H9 (cell line): ENCODE results near the gene NDUFV3. TPM values are rescaled to one million over a fixed set of nuclear protein-coding genes. Genes with fewer than 3 reads are reported as not detected.

ENCODE experiments used
- DNase-seq: peaks from one replicate; pipeline ENCODE4 v3.0.0-alpha.2; 2017
- H2AFZ ChIP-seq: one replicate; pipeline ENCODE4 v1.6.1; 2013; ENCODE audit warnings: mild to moderate bottlenecking, low read length, control low read depth, moderate library complexity
- H2AK5ac ChIP-seq: 2 replicates; pipeline ENCODE4 v1.6.1; 2013; ENCODE audit warnings: low read length, control low read depth, mixed read lengths; ENCODE audit not compliant: insufficient read length
- H2BK120ac ChIP-seq: one replicate; pipeline ENCODE4 v1.6.1; 2013; ENCODE audit warnings: low read depth, mild to moderate bottlenecking, low read length, control low read depth, inconsistent platforms; ENCODE audit not compliant: poor library complexity, severe bottlenecking
- H2BK12ac ChIP-seq: 2 replicates; pipeline ENCODE4 v1.6.1; 2013; ENCODE audit warnings: low read length, control low read depth, mixed read lengths, low read depth; ENCODE audit not compliant: insufficient read length
- H2BK15ac ChIP-seq: 2 replicates; pipeline ENCODE4 v1.6.1; 2013; ENCODE audit warnings: low read depth, low read length, control low read depth
- H2BK20ac ChIP-seq: one replicate; pipeline ENCODE4 v1.6.1; 2013; ENCODE audit warnings: low read depth, mild to moderate bottlenecking, low read length, control low read depth, inconsistent platforms; ENCODE audit not compliant: poor library complexity, severe bottlenecking
- H2BK5ac ChIP-seq: 2 replicates; pipeline ENCODE4 v1.6.1; 2013; ENCODE audit warnings: low read length, control low read depth, mixed read lengths; ENCODE audit not compliant: insufficient read length
- H3K14ac ChIP-seq: 2 replicates; pipeline ENCODE4 v1.6.1; 2013; ENCODE audit warnings: low read length, control low read depth; ENCODE audit not compliant: insufficient read depth
- H3K18ac ChIP-seq: 2 replicates; pipeline ENCODE4 v1.6.1; 2013; ENCODE audit warnings: low read depth, mild to moderate bottlenecking, mixed read lengths, low read length, control low read depth; ENCODE audit not compliant: insufficient read length
- H3K23ac ChIP-seq: 2 replicates; pipeline ENCODE4 v1.6.1; 2013; ENCODE audit warnings: low read length, control low read depth, mixed read lengths, low read depth; ENCODE audit not compliant: insufficient read length
- H3K23me2 ChIP-seq: 2 replicates; pipeline ENCODE4 v1.6.1; 2013; ENCODE audit warnings: low read depth, mild to moderate bottlenecking, mixed read lengths, low read length, control low read depth; ENCODE audit not compliant: insufficient read length, poor library complexity, severe bottlenecking
- H3K27ac ChIP-seq: 2 replicates; pipeline ENCODE4 v1.5.1; 2013; ENCODE audit warnings: low read length, control low read depth, mixed read lengths, low read depth; ENCODE audit not compliant: insufficient read length
- H3K27me3 ChIP-seq: 2 replicates; pipeline ENCODE4 v1.6.1; 2013; ENCODE audit warnings: low read length, control low read depth, inconsistent platforms; ENCODE audit not compliant: insufficient read depth
- H3K4ac ChIP-seq: 2 replicates; pipeline ENCODE4 v1.6.1; 2013; ENCODE audit warnings: low read depth, mild to moderate bottlenecking, control low read depth, inconsistent platforms, low read length, moderate library complexity
- H3K4me1 ChIP-seq: 2 replicates; pipeline ENCODE4 v1.6.1; 2013; ENCODE audit warnings: low read length, control low read depth, inconsistent platforms; ENCODE audit not compliant: insufficient read depth
- H3K4me2 ChIP-seq: 2 replicates; pipeline ENCODE4 v1.6.1; 2013; ENCODE audit warnings: low read length, control low read depth, mixed read lengths; ENCODE audit not compliant: insufficient read length, insufficient read depth
- H3K56ac ChIP-seq: 2 replicates; pipeline ENCODE4 v1.6.1; 2013; ENCODE audit warnings: low read depth, mild to moderate bottlenecking, mixed read lengths, low read length, control low read depth; ENCODE audit not compliant: insufficient read length
- H3K79me1 ChIP-seq: 2 replicates; pipeline ENCODE4 v1.6.1; 2013; ENCODE audit warnings: low read depth, mild to moderate bottlenecking, moderate library complexity, low read length, control low read depth, inconsistent platforms; ENCODE audit not compliant: insufficient read depth, poor library complexity, severe bottlenecking
- H3K79me2 ChIP-seq: 2 replicates; pipeline ENCODE4 v1.6.1; 2013; ENCODE audit warnings: low read length, control low read depth, inconsistent platforms; ENCODE audit not compliant: insufficient read depth
- H3K9ac ChIP-seq: 2 replicates; pipeline ENCODE4 v1.6.1; 2013; ENCODE audit warnings: low read length, control low read depth, mixed read lengths; ENCODE audit not compliant: insufficient read length; ENCODE audit errors: extremely low read depth
- H3K9me3 ChIP-seq: one replicate; pipeline ENCODE4 v1.6.1; 2013; ENCODE audit warnings: low read depth, low read length, inconsistent platforms; ENCODE audit not compliant: control insufficient read depth
- H3T11ph ChIP-seq: one replicate; pipeline ENCODE4 v1.6.1; 2013; ENCODE audit warnings: mild to moderate bottlenecking, low read length, control low read depth, inconsistent platforms
- H4K20me1 ChIP-seq: one replicate; pipeline ENCODE4 v1.6.1; 2013; ENCODE audit not compliant: control insufficient read depth, insufficient read length, insufficient read depth
- H4K5ac ChIP-seq: 2 replicates; pipeline ENCODE4 v1.6.1; 2013; ENCODE audit warnings: low read depth, mild to moderate bottlenecking, mixed read lengths, low read length, control low read depth; ENCODE audit not compliant: insufficient read length
- H4K8ac ChIP-seq: replicated peaks from 2 replicates; pipeline ENCODE4 v1.6.1; 2013; ENCODE audit warnings: low read length, control low read depth, mixed read lengths, low read depth; ENCODE audit not compliant: insufficient read length
- H4K91ac ChIP-seq: 2 replicates; pipeline ENCODE4 v1.6.1; 2013; ENCODE audit warnings: low read depth, mild to moderate bottlenecking, moderate library complexity, mixed read lengths, low read length, control low read depth; ENCODE audit not compliant: insufficient read length
- H3K27ac Mint-ChIP-seq, 3 experiments: 2 replicates in 2 of 3; 3 replicates in 1 of 3; pipeline ENCODE4 v1.8.0; 2020 to 2021; ENCODE audit warnings: mixed read lengths in 3 of 3, mild to moderate bottlenecking in 1 of 3, moderate library complexity in 1 of 3
- H3K27me3 Mint-ChIP-seq: 2 replicates; pipeline ENCODE4 v1.8.0; 2021; ENCODE audit warnings: low read depth, mild to moderate bottlenecking, moderate library complexity, mixed read lengths
- H3K36me3 Mint-ChIP-seq, 3 experiments: 2 replicates in 2 of 3; 3 replicates in 1 of 3; pipeline ENCODE4 v1.8.0; 2020 to 2021; ENCODE audit warnings: low read depth in 3 of 3, mixed read lengths in 3 of 3; ENCODE audit not compliant: insufficient read depth in 1 of 3
- H3K4me1 Mint-ChIP-seq, 2 experiments: 2 replicates each; pipeline ENCODE4 v1.8.0; 2020; ENCODE audit warnings: mixed read lengths in 2 of 2
- H3K4me3 Mint-ChIP-seq, 2 experiments: 2 replicates in 1 of 2; 3 replicates in 1 of 2; pipeline ENCODE4 v1.8.0; 2020 to 2021; ENCODE audit warnings: mild to moderate bottlenecking in 2 of 2, mixed read lengths in 2 of 2, moderate library complexity in 1 of 2
- H3K9me3 Mint-ChIP-seq, 2 experiments: 2 replicates in 1 of 2; 3 replicates in 1 of 2; pipeline ENCODE4 v1.8.0; 2020; ENCODE audit warnings: mild to moderate bottlenecking in 2 of 2, mixed read lengths in 2 of 2, moderate library complexity in 1 of 2
- WGBS: extraction: QIAGEN DNeasy Blood & Tissue Kit; methylation state at CpG from one replicate; pipeline ENCODE4 v1.1.7; 2013; ENCODE audit warnings: missing lambda C conversion rate, low lambda C conversion rate, mixed read lengths; ENCODE audit not compliant: insufficient read length; ENCODE audit errors: extremely low coverage; 5-methylcytosine and 5-hydroxymethylcytosine counted together
- total RNA-seq: library from RNA; stranded (reverse); gene quantifications from 2 replicates; pipeline ENCODE4 v1.2.1, GENCODE V29; 2021
- TF ChIP-seq, protein P1 (sequence below): fragments of 200-600 bp; sonication (generic); conservative IDR thresholded peaks from 3 replicates; pipeline ENCODE4 v1.8.0; 2021; ENCODE audit warnings: antibody characterized with exemption, mild to moderate bottlenecking

The NDUFV3 gene
- total RNA-seq, 1 experiment from 2014 or later = 35.6 TPM

DNA sequence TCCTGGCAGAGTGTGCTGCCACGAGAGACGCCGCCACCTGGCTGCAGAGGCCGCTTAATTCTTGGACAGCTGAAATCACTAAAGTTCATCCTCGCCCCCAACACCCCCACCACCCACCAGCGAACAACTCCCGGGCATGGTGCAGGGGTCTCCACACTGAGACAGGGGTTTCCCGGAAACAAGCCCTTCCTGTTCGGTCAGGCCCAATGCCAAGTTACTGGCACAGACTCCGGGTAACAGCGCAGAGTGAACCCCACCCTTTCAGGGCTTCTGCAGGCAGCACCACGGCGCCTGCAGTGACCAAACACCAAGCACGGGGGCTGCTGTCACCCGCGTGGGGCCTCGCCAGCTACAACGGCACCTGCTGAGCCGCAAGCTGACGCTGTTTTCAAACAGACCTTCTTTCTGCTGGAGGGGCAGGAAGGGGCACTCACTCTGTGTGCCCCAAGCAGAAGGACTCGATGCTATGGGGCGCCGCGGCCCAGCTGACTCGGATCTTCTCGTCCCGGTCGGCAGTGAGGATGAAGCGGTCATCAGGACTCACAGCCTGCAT, 31.2 kb upstream of the NDUFV3 start:
- no peak overlapping the region for H3K27ac ChIP-seq
- H3K14ac ChIP-seq = no peak overlapping the region

More for the DNA sequence above, 31.2 kb upstream of the NDUFV3 start:
- H4K8ac ChIP-seq = no peak overlapping the region
- H2BK5ac ChIP-seq = no peak overlapping the region
- H3K36me3 Mint-ChIP-seq = peaks cover 39 to 80% (median 78%) of the 10 kb centered on the region in 3 experiments
- no peak overlapping the region for H2BK120ac ChIP-seq
- no peak overlapping the region for H2BK20ac ChIP-seq
- no peak overlapping the region for H3K4me2 ChIP-seq
- no peaks in the 10 kb centered on the region; the same call in 1 of the 2 replicates for H3K27me3 Mint-ChIP-seq
- H2AK5ac ChIP-seq = no peak overlapping the region
- H3K27me3 ChIP-seq = no peaks in the 10 kb centered on the region
- no peak overlapping the region for H3K27ac Mint-ChIP-seq
- no peak overlapping the region for H4K5ac ChIP-seq
- H3K79me1 ChIP-seq = peaks cover 3% of the 10 kb centered on the region
- WGBS = no CpG with 5 or more reads among the region's 29 CpGs
- no peak overlapping the region for H3K4ac ChIP-seq
- H3K4me3 Mint-ChIP-seq = no peak overlapping the region
- peaks cover 31% of the 10 kb centered on the region for H3K79me2 ChIP-seq
- no peak overlapping the region for H3K18ac ChIP-seq
- no peak overlapping the region for H2AFZ ChIP-seq
- H2BK12ac ChIP-seq = no peak overlapping the region
- H3K23me2 ChIP-seq = no peaks in the 10 kb centered on the region
- TF ChIP-seq, protein P1, sequence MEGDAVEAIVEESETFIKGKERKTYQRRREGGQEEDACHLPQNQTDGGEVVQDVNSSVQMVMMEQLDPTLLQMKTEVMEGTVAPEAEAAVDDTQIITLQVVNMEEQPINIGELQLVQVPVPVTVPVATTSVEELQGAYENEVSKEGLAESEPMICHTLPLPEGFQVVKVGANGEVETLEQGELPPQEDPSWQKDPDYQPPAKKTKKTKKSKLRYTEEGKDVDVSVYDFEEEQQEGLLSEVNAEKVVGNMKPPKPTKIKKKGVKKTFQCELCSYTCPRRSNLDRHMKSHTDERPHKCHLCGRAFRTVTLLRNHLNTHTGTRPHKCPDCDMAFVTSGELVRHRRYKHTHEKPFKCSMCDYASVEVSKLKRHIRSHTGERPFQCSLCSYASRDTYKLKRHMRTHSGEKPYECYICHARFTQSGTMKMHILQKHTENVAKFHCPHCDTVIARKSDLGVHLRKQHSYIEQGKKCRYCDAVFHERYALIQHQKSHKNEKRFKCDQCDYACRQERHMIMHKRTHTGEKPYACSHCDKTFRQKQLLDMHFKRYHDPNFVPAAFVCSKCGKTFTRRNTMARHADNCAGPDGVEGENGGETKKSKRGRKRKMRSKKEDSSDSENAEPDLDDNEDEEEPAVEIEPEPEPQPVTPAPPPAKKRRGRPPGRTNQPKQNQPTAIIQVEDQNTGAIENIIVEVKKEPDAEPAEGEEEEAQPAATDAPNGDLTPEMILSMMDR = no peak
- no peak overlapping the region for H3K23ac ChIP-seq
- peaks cover 3% of the 10 kb centered on the region for H4K20me1 ChIP-seq
- H3K4me1 Mint-ChIP-seq = peaks cover 10 to 19% of the 10 kb centered on the region in 2 experiments; a peak in 3 of 4 replicates
- no peaks in the 10 kb centered on the region for H3K9me3 ChIP-seq
- no peak overlapping the region for H3T11ph ChIP-seq
- no peaks in the 10 kb centered on the region for H3K4me1 ChIP-seq
- no peak for DNase-seq
- no peaks in the 10 kb centered on the region for H3K9me3 Mint-ChIP-seq
- no peak overlapping the region for H3K56ac ChIP-seq
- no peak overlapping the region for H2BK15ac ChIP-seq
- no peak overlapping the region for H4K91ac ChIP-seq
- no peak overlapping the region for H3K9ac ChIP-seq
